Neural progenitor cell (in vitro differentiated cells): ENCODE results near the gene ITPR2.

ENCODE experiments used
- CTCF ChIP-seq: fragments of 200-600 bp; sonication (generic); IDR thresholded peaks from 2 replicates; pipeline ENCODE4 v1.5.1; 2017; ENCODE audit warnings: antibody characterized with exemption, mild to moderate bottlenecking
- EZH2phosphoT487 ChIP-seq: fragments of 200-600 bp; sonication (generic); IDR thresholded peaks from 2 replicates; pipeline ENCODE4 v1.6.1; 2017; ENCODE audit warnings: antibody characterized with exemption

- no peak for TF ChIP-seq EZH2phosphoT487
- TF ChIP-seq CTCF: no peak
Observed at GRCh38 chr12:26825459-26826016, 7.5 kb downstream of the ITPR2 start.
